Neuronal stem cell (in vitro differentiated cells): ENCODE results near the gene TNRC18.

Source experiments
- DNase-seq: peaks from one replicate; pipeline ENCODE4 v3.0.0-alpha.2; 2013; ENCODE audit warnings: low spot score
- H2AFZ ChIP-seq: one replicate; pipeline ENCODE4 v1.6.1; 2013; ENCODE audit warnings: mild to moderate bottlenecking, low read length, inconsistent platforms
- H2AK5ac ChIP-seq: 2 replicates; pipeline ENCODE4 v1.6.1; 2013; ENCODE audit warnings: low read depth, mild to moderate bottlenecking, inconsistent platforms, low read length, moderate library complexity, mixed read lengths
- H2BK120ac ChIP-seq: 2 replicates; pipeline ENCODE4 v1.6.1; 2013; ENCODE audit warnings: low read depth, mild to moderate bottlenecking, inconsistent platforms, low read length, moderate library complexity, mixed read lengths
- H2BK12ac ChIP-seq: one replicate; pipeline ENCODE4 v1.6.1; 2013; ENCODE audit warnings: low read length, inconsistent platforms
- H2BK15ac ChIP-seq: 2 replicates; pipeline ENCODE4 v1.6.1; 2013; ENCODE audit warnings: mild to moderate bottlenecking, low read length, inconsistent platforms, mixed read lengths
- H2BK5ac ChIP-seq: one replicate; pipeline ENCODE4 v1.6.1; 2013; ENCODE audit warnings: inconsistent platforms, mild to moderate bottlenecking, low read length, moderate library complexity
- H3K14ac ChIP-seq: one replicate; pipeline ENCODE4 v1.6.1; 2013; ENCODE audit warnings: low read length, inconsistent platforms
- H3K18ac ChIP-seq: 2 replicates; pipeline ENCODE4 v1.6.1; 2013; ENCODE audit warnings: low read length, inconsistent platforms
- H3K23ac ChIP-seq: 2 replicates; pipeline ENCODE4 v1.6.1; 2013; ENCODE audit warnings: low read depth, mild to moderate bottlenecking, mixed read lengths, low read length, inconsistent platforms; ENCODE audit not compliant: poor library complexity
- H3K27ac ChIP-seq: replicated peaks from 3 replicates; pipeline ENCODE4 v1.5.1; 2013; ENCODE audit warnings: low read length, inconsistent platforms
- H3K27me3 ChIP-seq, 3 experiments: 2 replicates each; pipeline ENCODE4 v1.6.1; 2013; ENCODE audit warnings: low read length in 3 of 3, mild to moderate bottlenecking in 2 of 3, inconsistent platforms in 1 of 3, low read depth in 1 of 3, mixed read lengths in 1 of 3, moderate library complexity in 1 of 3; ENCODE audit not compliant: control insufficient read depth in 3 of 3, insufficient read depth in 3 of 3
- H3K36me3 ChIP-seq, 2 donors: replicated peaks in 1 of 2; 2 replicates each; pipeline ENCODE4 v1.6.1; 2013; ENCODE audit warnings: low read length in 2 of 2; ENCODE audit not compliant: control insufficient read depth in 2 of 2, insufficient read depth in 2 of 2
- H3K4ac ChIP-seq: 2 replicates; pipeline ENCODE4 v1.6.1; 2013; ENCODE audit warnings: inconsistent platforms, mild to moderate bottlenecking, low read length, moderate library complexity
- H3K4me1 ChIP-seq, 2 donors: 1 replicate in 1 of 2; 2 replicates in 1 of 2; pipeline ENCODE4 v1.6.1; 2013; ENCODE audit warnings: low read length in 2 of 2, low read depth in 1 of 2; ENCODE audit not compliant: control insufficient read depth in 2 of 2, insufficient read depth in 1 of 2
- H3K4me2 ChIP-seq: one replicate; pipeline ENCODE4 v1.6.1; 2013; ENCODE audit warnings: mild to moderate bottlenecking, low read length, inconsistent platforms; ENCODE audit not compliant: insufficient read depth, poor library complexity, severe bottlenecking
- H3K4me3 ChIP-seq, 2 donors: 2 replicates each; pipeline ENCODE4 v1.5.1; 2013; ENCODE audit warnings: low read length in 2 of 2, mild to moderate bottlenecking in 2 of 2, inconsistent platforms in 1 of 2, moderate library complexity in 1 of 2
- H3K79me1 ChIP-seq: one replicate; pipeline ENCODE4 v1.6.1; 2013; ENCODE audit warnings: low read depth, mild to moderate bottlenecking, inconsistent platforms, low read length, moderate library complexity
- H3K9ac ChIP-seq: one replicate; pipeline ENCODE4 v1.6.1; 2013; ENCODE audit warnings: mild to moderate bottlenecking, low read depth, low read length, inconsistent platforms; ENCODE audit not compliant: poor library complexity
- H3K9me3 ChIP-seq, 2 donors: replicated peaks in 1 of 2; 2 replicates each; pipeline versions ENCODE3 to v1.6.1; 2013; ENCODE audit warnings: low read length in 2 of 2, mild to moderate bottlenecking in 2 of 2, inconsistent platforms in 1 of 2, low read depth in 1 of 2, mixed read lengths in 1 of 2, moderate library complexity in 1 of 2; ENCODE audit not compliant: control insufficient read depth in 2 of 2, insufficient read depth in 1 of 2
- H4K8ac ChIP-seq: one replicate; pipeline ENCODE4 v1.6.1; 2013; ENCODE audit warnings: low read depth, mild to moderate bottlenecking, inconsistent platforms, low read length, moderate library complexity
- H4K91ac ChIP-seq: one replicate; pipeline ENCODE4 v1.6.1; 2013; ENCODE audit warnings: low read length, low read depth, mild to moderate bottlenecking, inconsistent platforms; ENCODE audit not compliant: poor library complexity
- WGBS, 2 donors: extraction: QIAGEN DNeasy Blood & Tissue Kit; methylation state at CpG; one replicate each; pipeline ENCODE4 v1.1.7; 2013; ENCODE audit warnings: missing lambda C conversion rate in 2 of 2, mixed read lengths in 1 of 2; ENCODE audit not compliant: insufficient read length in 2 of 2, insufficient replicate concordance in 1 of 2; ENCODE audit errors: extremely low coverage in 2 of 2; 5-methylcytosine and 5-hydroxymethylcytosine counted together

TNRC18 gene

GRCh38 chr7:5437987-5438386 is 14.4 kb upstream of the TNRC18 start:
- peaks cover 0 to 2% (median 0%) of the 10 kb centered on the region in 3 experiments for H3K27me3 ChIP-seq
- no peak overlapping the region for H3K4me2 ChIP-seq
- no CpG with 5 or more reads among the region's 5 CpGs for WGBS, 2 donors
- no peak overlapping the region for H4K91ac ChIP-seq
- H2BK15ac ChIP-seq = no peak overlapping the region
- peaks cover 6 to 11% of the 10 kb centered on the region in 2 donors for H3K9me3 ChIP-seq
- no peak overlapping the region for H3K9ac ChIP-seq
- H2BK12ac ChIP-seq = no peak overlapping the region
- H2AFZ ChIP-seq = no peak overlapping the region
- DNase-seq = no peak
- no peak overlapping the region for H2BK120ac ChIP-seq
- H3K4ac ChIP-seq = no peak overlapping the region
- H3K23ac ChIP-seq = no peak overlapping the region
- no peak overlapping the region for H4K8ac ChIP-seq
- H3K4me3 ChIP-seq = no peak overlapping the region
- H2AK5ac ChIP-seq = no peak overlapping the region
- H3K14ac ChIP-seq = no peak overlapping the region
- peaks cover 2 to 39% of the 10 kb centered on the region in 2 donors for H3K4me1 ChIP-seq
- no peak overlapping the region for H3K27ac ChIP-seq
- peaks cover 2 to 6% of the 10 kb centered on the region in 2 donors for H3K36me3 ChIP-seq
- no peak overlapping the region for H2BK5ac ChIP-seq
- H3K79me1 ChIP-seq = no peaks in the 10 kb centered on the region
- no peak overlapping the region for H3K18ac ChIP-seq

DNA sequence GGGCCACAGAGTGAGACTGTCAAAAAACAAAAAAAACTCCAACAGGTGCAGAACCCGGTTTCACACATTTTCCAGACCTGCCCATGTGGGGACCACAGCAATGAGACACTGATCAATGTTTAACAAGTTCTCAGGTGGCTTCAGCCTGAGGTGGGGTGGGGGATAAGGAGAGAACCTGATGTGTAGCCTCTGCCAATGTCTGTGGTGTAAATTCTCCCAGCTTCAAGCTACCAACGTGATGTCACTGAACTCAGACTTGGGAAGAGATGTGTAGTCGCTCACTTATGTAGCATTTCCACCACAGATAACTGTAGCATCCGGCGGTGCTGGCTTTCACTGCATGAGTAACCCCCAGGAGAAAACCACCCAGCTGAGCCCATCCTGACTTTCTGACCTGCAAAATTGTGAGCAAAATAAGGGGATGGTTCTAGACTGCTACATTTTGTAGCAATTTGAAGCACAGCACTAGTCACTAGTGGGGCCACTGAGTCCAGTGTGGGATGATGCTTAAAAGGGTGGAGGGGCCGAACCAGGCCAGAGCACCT is 13.8 kb upstream of the TNRC18 start:
- H3K27me3 ChIP-seq = peaks cover 0 to 3% (median 0%) of the 10 kb centered on the region in 3 experiments
- DNase-seq = no peak
- H3K9me3 ChIP-seq = peaks cover 10 to 13% of the 10 kb centered on the region in 2 donors
- no peak overlapping the region for H2BK12ac ChIP-seq
- H3K9ac ChIP-seq = no peak overlapping the region
- H3K23ac ChIP-seq = no peak overlapping the region
- no peak overlapping the region for H2AFZ ChIP-seq
- no CpG with 5 or more reads among the region's 6 CpGs for WGBS, 2 donors
- peaks cover 2 to 39% of the 10 kb centered on the region in 2 donors for H3K4me1 ChIP-seq
- no peaks in the 10 kb centered on the region for H3K79me1 ChIP-seq
- H3K27ac ChIP-seq = no peak overlapping the region
- no peak overlapping the region for H2BK15ac ChIP-seq
- no peak overlapping the region for H4K91ac ChIP-seq
- H3K36me3 ChIP-seq = peaks cover 2 to 11% of the 10 kb centered on the region in 2 donors
- no peak overlapping the region for H3K4me2 ChIP-seq
- no peak overlapping the region for H3K4ac ChIP-seq
- no peak overlapping the region for H3K14ac ChIP-seq
- H2AK5ac ChIP-seq = no peak overlapping the region
- no peak overlapping the region for H2BK120ac ChIP-seq
- no peak overlapping the region for H3K18ac ChIP-seq
- no peak overlapping the region for H2BK5ac ChIP-seq
- no peak overlapping the region for H3K4me3 ChIP-seq
- no peak overlapping the region for H4K8ac ChIP-seq

DNA sequence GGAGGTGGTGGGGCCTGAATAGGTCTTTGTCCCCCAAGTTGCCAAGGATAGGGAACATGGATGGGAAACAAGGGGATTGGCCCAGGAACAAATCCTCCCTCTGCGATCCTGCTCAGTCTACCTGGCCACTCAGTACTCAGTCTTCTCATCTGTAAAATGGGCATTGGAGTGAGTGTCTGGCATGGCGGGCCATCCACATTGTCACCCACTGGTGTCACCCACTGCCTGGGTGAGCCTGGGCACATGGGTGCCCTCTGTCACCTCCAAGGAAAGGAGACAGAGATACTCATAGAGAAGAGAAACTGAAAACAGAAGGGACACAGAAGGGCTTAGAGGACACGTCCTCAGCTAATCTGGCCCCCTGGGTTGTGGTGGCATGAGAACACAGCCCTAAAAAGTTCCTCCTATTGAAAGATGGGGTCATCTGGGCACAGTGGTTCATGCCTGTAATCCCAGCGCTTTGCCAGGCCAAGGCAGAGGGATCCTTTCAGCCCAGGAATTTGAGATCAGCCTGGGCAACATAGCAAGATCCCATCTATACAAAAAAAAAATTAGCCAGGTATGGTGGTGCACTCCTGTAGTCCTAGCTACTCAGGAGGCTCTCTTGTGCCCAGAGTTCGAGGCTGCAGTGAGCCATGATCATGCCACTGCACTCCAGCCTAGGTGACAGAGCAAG is 12.5 kb upstream of the TNRC18 start:
- H3K4me1 ChIP-seq = peaks cover 2 to 33% of the 10 kb centered on the region in 2 donors
- H3K14ac ChIP-seq = no peak overlapping the region
- no CpG with 5 or more reads among the region's 5 CpGs for WGBS, 2 donors
- no peak overlapping the region for H3K4ac ChIP-seq
- no peak for DNase-seq
- no peaks in the 10 kb centered on the region for H3K79me1 ChIP-seq
- peaks cover 0 to 9% (median 0%) of the 10 kb centered on the region in 3 experiments for H3K27me3 ChIP-seq
- H2BK15ac ChIP-seq = no peak overlapping the region
- H3K23ac ChIP-seq = no peak overlapping the region
- peaks cover 10 to 13% of the 10 kb centered on the region in 2 donors for H3K9me3 ChIP-seq
- no peak overlapping the region for H2AFZ ChIP-seq
- peaks cover 2 to 14% of the 10 kb centered on the region in 2 donors for H3K36me3 ChIP-seq
- no peak overlapping the region for H3K9ac ChIP-seq
- no peak overlapping the region for H2BK120ac ChIP-seq
- no peak overlapping the region for H3K27ac ChIP-seq
- no peak overlapping the region for H2AK5ac ChIP-seq
- H3K18ac ChIP-seq = no peak overlapping the region
- H3K4me2 ChIP-seq = no peak overlapping the region
- H2BK5ac ChIP-seq = no peak overlapping the region
- no peak overlapping the region for H4K8ac ChIP-seq
- no peak overlapping the region for H3K4me3 ChIP-seq
- H4K91ac ChIP-seq = no peak overlapping the region
- H2BK12ac ChIP-seq = no peak overlapping the region

- DNase-seq = no peak
- Histone ChIP-seq H3K27me3 (peaks cover 0 to 13% (median 3%) of the 10 kb centered on the region in 3 experiments), H3K36me3 (peaks cover 2 to 14% of the 10 kb centered on the region in 2 donors), H2BK12ac (no peak overlapping the region), H3K4me3 (no peak overlapping the region), H3K9ac (no peak overlapping the region), H3K79me1 (peaks cover 2% of the 10 kb centered on the region), H3K18ac (no peak overlapping the region), H3K14ac (no peak overlapping the region), H3K27ac (no peak overlapping the region), H3K9me3 (peaks cover 10 to 13% of the 10 kb centered on the region in 2 donors), H3K23ac (no peak overlapping the region), H2BK120ac (no peak overlapping the region), H3K4me1 (peaks cover 2 to 36% of the 10 kb centered on the region in 2 donors), H2AFZ (no peak overlapping the region), H2BK5ac (no peak overlapping the region), H2AK5ac (no peak overlapping the region), H4K8ac (no peak overlapping the region), H4K91ac (no peak overlapping the region), H3K4me2 (no peak overlapping the region), H2BK15ac (no peak overlapping the region), H3K4ac (no peak overlapping the region)
- no CpG with 5 or more reads among the region's 12 CpGs for WGBS, 2 donors
Measured at GRCh38 chr7:5435291-5436002, 11.8 kb upstream of the TNRC18 start.
